GM18505 (cell line): ENCODE data around the gene NCKAP5.

Experiments used
- ATAC-seq: cut with Tn5 transposase; IDR thresholded peaks from one replicate; pipeline ENCODE4 v1.9.1; 2021; ENCODE audit not compliant: unreplicated experiment
- POLR2A ChIP-seq: IDR thresholded peaks from 4 replicates; pipeline ENCODE4 v1.6.1; 2011; ENCODE audit warnings: borderline replicate concordance; ENCODE audit not compliant: insufficient read depth, insufficient read length; ENCODE audit errors: extremely low read depth

Gene NCKAP5

GRCh38 chr2:133312038-133312729, 256.1 kb downstream of the NCKAP5 start:
- ATAC-seq, result no peak
- TF ChIP-seq POLR2A, result no peak

DNA sequence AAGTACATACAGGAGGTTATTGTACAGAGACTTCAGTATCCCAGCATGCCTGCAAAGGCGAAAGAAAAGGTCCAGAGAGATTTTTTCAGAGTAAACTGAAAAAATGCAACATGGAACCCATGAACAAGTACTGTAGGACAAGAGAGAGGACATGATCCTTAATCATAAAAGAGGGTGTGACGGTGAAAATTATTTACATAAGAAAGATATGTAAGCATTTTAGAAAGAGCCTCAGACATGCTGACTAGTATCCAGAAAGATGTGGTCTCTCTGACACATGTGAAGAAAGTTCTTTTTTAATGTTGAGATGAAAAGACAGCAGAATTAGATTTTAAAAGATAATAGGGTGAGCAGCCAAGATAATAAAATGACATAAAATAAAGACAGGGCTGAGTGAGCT, 262.0 kb downstream of the NCKAP5 start:
- TF ChIP-seq POLR2A, result no peak

DNA sequence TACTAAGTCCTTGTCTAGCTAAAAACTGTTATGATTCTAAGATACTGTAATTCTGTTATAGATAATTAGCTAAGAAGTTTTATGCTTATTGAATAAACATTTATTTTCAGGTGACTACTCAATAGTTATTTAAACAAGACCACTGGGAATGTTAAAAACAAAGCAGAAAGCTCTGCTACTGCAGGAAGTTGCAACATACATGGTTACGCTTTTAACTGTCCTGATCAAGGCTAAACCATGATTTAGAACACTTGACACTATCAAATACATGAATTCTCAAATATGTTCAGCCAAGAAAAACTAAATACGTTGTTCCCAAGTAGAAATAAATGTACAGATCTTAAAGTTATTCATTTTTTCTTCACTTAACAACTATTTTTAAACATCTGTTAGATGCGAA, 263.9 kb downstream of the NCKAP5 start:
- no peak for ATAC-seq
- TF ChIP-seq POLR2A, result no peak

More for the DNA sequence above, 262.0 kb downstream of the NCKAP5 start:
- ATAC-seq, result no peak

DNA sequence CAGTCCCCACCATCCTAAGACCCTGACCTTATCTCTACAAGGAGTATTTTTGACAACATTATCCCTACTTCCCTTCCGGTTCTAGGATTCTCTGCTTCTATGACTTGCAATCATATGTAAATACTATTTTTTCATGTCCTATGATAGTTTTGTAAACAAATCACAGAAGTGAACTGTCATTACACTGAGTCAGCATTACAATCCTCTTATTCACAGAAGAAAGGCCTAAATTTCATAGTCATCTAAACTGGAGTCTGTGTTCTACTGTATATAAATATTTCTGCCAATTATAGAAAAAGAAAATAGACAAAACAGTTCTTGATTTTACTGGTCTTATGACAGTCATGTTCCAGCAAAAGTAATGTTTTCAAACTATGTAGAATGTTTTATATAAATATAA, 265.1 kb downstream of the NCKAP5 start:
- TF ChIP-seq POLR2A, result no peak
- ATAC-seq, result no peak

- TF ChIP-seq POLR2A, result no peak
- no peak for ATAC-seq
Observed at GRCh38 chr2:133296401-133296800, 271.9 kb downstream of the NCKAP5 start.

GRCh38 chr2:133293544-133294353, 274.5 kb downstream of the NCKAP5 start:
- ATAC-seq, result no peak

GRCh38 chr2:133292259-133292658, 276.0 kb downstream of the NCKAP5 start:
- TF ChIP-seq POLR2A, result no peak
- ATAC-seq, result no peak

More at GRCh38 chr2:133293544-133294353, 274.5 kb downstream of the NCKAP5 start:
- TF ChIP-seq POLR2A, result no peak

GRCh38 chr2:133287709-133288108, 280.6 kb downstream of the NCKAP5 start:
- no peak for TF ChIP-seq POLR2A
- no peak for ATAC-seq

DNA sequence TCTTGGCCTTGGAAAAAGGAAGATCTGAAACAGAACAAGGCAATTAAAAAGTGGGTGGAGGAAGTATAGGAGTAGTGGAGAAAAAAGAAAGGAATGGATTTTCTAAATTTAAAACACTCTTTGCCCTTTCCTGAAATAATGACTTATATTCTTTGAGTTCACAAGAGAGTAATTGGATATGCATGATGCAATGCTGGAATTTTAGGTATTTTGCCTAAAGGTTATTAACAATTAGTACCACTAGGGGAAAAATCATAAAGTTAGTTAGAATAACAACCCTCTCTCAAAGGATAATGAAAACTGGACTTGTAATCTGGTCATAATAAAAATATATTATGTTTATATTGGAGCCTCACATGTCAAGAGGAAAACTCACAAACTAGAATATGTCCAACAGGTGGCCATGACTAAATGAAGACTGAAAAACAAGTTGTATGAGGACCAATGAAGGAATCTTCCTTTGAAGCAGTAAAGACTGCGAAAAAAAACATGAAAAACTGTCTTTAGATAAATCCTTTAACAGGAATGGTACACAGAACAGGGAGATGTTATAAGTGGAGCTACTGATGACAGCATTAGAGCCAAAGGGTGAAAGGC, 281.8 kb downstream of the NCKAP5 start:
- no peak for ATAC-seq

DNA sequence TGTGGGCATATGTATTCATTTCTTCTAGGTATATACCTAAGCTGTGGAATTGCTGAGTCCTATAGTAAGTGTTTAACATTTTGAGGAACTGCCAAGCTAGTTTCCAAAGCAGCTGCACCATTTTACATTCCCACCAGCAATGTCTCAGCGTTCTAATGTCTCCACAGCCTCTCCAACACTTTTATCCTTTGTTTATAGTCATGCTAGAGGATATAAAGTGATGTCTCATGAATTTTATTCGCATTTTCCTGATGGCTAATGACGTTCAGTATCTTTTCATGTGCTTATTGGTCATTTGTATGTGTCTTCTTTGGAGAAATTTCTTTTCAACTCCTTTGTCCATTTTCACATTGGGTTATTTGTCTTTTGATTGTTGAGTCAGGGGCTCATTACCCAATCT, 295.2 kb downstream of the NCKAP5 start:
- TF ChIP-seq POLR2A, result no peak
- ATAC-seq, result no peak

More for the DNA sequence above, 281.8 kb downstream of the NCKAP5 start:
- no peak for TF ChIP-seq POLR2A

DNA sequence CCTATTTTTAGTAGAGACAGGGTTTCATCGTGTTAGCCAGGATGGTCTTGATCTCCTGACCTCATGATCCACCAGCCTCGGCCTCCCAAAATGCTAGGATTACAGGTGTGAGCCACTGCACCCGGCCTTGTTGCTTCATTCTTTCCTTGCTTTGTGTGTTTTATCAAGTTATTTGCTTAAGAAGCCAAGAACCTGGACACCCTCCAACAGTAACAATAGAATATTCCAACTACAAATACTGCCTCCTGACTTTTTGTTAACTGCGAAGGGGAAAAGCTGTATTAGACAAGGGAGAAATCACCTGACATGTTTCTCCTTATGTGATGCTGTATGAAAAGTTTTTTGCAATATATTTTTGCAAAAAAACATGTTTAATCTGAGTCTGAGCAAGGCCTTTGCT, 297.2 kb downstream of the NCKAP5 start:
- no peak for ATAC-seq
- no peak for TF ChIP-seq POLR2A

- no peak for ATAC-seq
Observed at GRCh38 chr2:133270550-133270949, 297.7 kb downstream of the NCKAP5 start.

GRCh38 chr2:133266926-133267590, 301.2 kb downstream of the NCKAP5 start:
- TF ChIP-seq POLR2A, result no peak
- no peak for ATAC-seq

More at GRCh38 chr2:133270550-133270949, 297.7 kb downstream of the NCKAP5 start:
- no peak for TF ChIP-seq POLR2A
